Measurements from ENCODE around the gene DSG3.

DSG3 gene

DNA sequence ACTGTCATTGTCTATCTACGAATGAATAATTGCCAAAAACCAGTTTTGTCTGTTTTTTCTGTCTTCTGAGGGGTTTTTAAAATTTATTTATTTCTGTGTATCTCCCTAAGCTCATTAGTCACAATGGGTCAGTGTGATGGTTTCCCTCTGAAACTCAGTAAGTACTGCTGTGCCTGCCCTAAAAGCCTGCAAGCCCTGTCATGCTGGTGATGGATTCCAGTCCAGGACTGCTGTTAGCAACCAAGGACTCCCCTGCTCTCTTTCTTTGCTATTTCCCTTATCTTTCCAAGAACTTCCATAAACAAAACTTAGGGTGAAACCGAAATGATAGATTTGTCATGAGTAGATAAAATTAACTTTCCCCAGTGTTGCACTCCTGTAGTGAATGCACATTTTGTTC, 38.6 kb downstream of the DSG3 start:
- TF ChIP-seq POLR2AphosphoS5 (IDR thresholded peaks at IDR 0.05; ENCODE audit: low read depth, low read length) (no peak), SIN3A (IDR thresholded peaks at IDR 0.05; ENCODE audit: borderline replicate concordance, insufficient read depth, low read length) (no peak), TAF1 (IDR thresholded peaks at IDR 0.05; ENCODE audit: borderline replicate concordance, insufficient read depth, low read length) (no peak), FOXP2 (optimal IDR thresholded peaks at IDR 0.05; ENCODE audit: borderline replicate concordance, extremely low read depth, extremely low read length, insufficient read depth) (no peak)
- TF ChIP-seq, protein P1, sequence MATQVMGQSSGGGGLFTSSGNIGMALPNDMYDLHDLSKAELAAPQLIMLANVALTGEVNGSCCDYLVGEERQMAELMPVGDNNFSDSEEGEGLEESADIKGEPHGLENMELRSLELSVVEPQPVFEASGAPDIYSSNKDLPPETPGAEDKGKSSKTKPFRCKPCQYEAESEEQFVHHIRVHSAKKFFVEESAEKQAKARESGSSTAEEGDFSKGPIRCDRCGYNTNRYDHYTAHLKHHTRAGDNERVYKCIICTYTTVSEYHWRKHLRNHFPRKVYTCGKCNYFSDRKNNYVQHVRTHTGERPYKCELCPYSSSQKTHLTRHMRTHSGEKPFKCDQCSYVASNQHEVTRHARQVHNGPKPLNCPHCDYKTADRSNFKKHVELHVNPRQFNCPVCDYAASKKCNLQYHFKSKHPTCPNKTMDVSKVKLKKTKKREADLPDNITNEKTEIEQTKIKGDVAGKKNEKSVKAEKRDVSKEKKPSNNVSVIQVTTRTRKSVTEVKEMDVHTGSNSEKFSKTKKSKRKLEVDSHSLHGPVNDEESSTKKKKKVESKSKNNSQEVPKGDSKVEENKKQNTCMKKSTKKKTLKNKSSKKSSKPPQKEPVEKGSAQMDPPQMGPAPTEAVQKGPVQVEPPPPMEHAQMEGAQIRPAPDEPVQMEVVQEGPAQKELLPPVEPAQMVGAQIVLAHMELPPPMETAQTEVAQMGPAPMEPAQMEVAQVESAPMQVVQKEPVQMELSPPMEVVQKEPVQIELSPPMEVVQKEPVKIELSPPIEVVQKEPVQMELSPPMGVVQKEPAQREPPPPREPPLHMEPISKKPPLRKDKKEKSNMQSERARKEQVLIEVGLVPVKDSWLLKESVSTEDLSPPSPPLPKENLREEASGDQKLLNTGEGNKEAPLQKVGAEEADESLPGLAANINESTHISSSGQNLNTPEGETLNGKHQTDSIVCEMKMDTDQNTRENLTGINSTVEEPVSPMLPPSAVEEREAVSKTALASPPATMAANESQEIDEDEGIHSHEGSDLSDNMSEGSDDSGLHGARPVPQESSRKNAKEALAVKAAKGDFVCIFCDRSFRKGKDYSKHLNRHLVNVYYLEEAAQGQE (IDR thresholded peaks at IDR 0.05; ENCODE audit: insufficient read depth in 1 of 2, low read depth in 2 of 2, low read length in 2 of 2): no peak

- TF ChIP-seq TAF1 (IDR thresholded peaks at IDR 0.05; ENCODE audit: borderline replicate concordance, insufficient read depth, low read length) (no peak), POLR2AphosphoS5 (IDR thresholded peaks at IDR 0.05; ENCODE audit: low read depth, low read length) (no peak), FOXP2 (optimal IDR thresholded peaks at IDR 0.05; ENCODE audit: borderline replicate concordance, extremely low read depth, extremely low read length, insufficient read depth) (no peak), SIN3A (IDR thresholded peaks at IDR 0.05; ENCODE audit: borderline replicate concordance, insufficient read depth, low read length) (no peak)
- TF ChIP-seq, protein P1 (IDR thresholded peaks at IDR 0.05; ENCODE audit: insufficient read depth in 1 of 2, low read depth in 2 of 2, low read length in 2 of 2): no peak
These were observed 39.9 kb downstream of the DSG3 start for GRCh38 chr18:31487246-31488015.

- TF ChIP-seq FOXP2 (optimal IDR thresholded peaks at IDR 0.05; ENCODE audit: borderline replicate concordance, extremely low read depth, extremely low read length, insufficient read depth) (no peak), POLR2AphosphoS5 (IDR thresholded peaks at IDR 0.05; ENCODE audit: low read depth, low read length) (no peak)
- TF ChIP-seq, protein P1 (IDR thresholded peaks at IDR 0.05; ENCODE audit: insufficient read depth in 1 of 2, low read depth in 2 of 2, low read length in 2 of 2): no peak
These were observed 41.8 kb downstream of the DSG3 start for GRCh38 chr18:31489311-31489710.

DNA sequence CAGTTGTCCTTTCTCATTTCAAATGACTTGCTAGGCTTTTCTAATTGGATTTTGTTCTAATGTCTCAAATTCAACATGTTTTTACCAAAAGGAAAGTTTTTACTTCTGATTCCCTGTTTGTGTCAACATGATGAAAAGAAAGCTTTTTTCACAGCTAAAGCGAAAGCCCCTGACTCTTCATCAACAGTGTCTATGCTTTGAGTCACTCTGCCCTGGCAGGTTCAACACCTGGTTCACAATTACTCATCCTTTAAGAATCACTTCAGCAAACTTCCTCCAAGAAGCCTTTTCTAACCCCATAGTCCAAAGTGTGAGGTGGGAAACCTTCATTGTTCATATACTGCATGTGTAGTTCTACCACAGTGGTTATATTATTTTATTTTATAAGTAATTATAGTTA, 42.8 kb downstream of the DSG3 start:
- TF ChIP-seq FOXP2 (optimal IDR thresholded peaks at IDR 0.05; ENCODE audit: borderline replicate concordance, extremely low read depth, extremely low read length, insufficient read depth): no peak
- TF ChIP-seq TAF1 (IDR thresholded peaks at IDR 0.05; ENCODE audit: borderline replicate concordance, insufficient read depth, low read length): no peak
- TF ChIP-seq, protein P1 (IDR thresholded peaks at IDR 0.05; ENCODE audit: insufficient read depth in 1 of 2, low read depth in 2 of 2, low read length in 2 of 2): no peak
- no peak for TF ChIP-seq POLR2AphosphoS5 (IDR thresholded peaks at IDR 0.05; ENCODE audit: low read depth, low read length)
- TF ChIP-seq SIN3A (IDR thresholded peaks at IDR 0.05; ENCODE audit: borderline replicate concordance, insufficient read depth, low read length): no peak

Measured in PFSK-1 (cell line).